M059J (cell line): ENCODE data around the gene PKIB. TPM values are rescaled to one million over a fixed set of nuclear protein-coding genes. Genes with fewer than 3 reads are reported as not detected.
A peak's percentile ranks its signal among the peaks of the same experiment; 100 is the strongest.
"Not testable (repeated sequence)": the region's sequence is repeated elsewhere in the genome, so short reads cannot be mapped to it uniquely, and the experiment has no call there.

Source experiments
- DNase-seq: peaks from one replicate; pipeline ENCODE4 v3.0.0-alpha.2; 2012; ENCODE audit warnings: low read depth
- total RNA-seq: library from RNA; depleted of rRNA; stranded (reverse); fragments of >200 nt; shearing (Covaris generic); gene quantifications from 2 replicates; pipeline ENCODE4 v1.2.3, GENCODE V29; 2014

The PKIB gene
- total RNA-seq, 1 experiment from 2014 or later: 4.2 TPM

DNA sequence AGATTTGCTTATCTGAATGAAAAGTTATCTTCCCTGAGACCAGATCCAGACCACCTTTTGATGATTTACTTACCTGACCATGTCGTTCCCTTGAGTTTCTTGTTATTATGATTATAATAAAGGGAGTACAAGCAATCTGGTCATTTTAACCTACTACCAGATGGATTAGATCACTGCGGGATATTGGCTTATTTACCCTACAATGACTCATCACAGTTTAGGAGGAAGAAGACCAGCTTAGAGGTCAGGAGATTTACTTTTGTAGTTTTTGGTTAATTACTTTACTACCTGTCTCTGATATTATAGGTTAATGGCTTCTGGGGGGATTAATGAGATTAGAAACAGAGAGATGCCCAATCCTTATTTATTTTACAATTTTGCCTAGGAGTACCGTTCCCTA lies 10.7 kb downstream of the PKIB start:
- peak; percentile 18 for DNase-seq

DNA sequence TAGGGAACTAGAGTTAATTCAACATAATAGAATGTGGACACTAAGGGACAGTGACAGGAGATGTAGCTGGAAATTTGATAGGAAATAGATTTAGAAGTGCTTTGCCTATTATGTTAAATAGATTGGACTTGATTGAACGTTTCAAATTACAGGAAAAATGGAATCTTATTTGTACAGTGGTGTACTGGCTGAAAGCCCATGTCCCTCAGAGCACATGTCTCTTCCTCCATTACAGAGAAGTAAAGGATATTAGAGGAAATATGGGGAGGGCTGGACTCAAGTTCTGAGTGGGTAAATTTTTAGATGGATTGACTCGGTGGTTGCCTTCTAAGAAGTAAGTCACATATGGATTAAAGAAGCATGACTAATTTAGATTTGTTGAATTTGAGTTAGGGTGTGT lies 11.4 kb downstream of the PKIB start:
- DNase-seq: no peak

DNA sequence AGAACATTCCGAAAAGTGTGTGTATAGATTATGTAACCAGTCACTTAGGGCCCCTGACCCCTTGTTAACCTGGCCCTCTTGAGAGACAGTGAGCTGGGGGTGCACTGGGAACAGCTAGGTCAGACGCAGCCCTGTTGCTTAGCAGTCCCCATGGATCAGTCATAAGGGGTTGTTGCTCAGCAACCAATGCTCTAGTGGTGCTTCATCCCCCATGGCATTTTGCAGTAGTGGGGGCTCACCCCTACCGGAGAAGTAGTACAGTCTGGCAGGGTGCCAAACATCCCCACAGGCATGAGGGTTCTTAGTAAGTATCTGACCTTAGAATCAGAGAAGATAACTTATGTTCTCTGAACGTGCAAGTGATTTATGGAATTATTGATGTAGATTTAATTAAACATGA lies 12.3 kb downstream of the PKIB start:
- no peak for DNase-seq

- DNase-seq: no peak
Measured at GRCh38 chr6:122623279-122623678, 13.1 kb downstream of the PKIB start.

DNA sequence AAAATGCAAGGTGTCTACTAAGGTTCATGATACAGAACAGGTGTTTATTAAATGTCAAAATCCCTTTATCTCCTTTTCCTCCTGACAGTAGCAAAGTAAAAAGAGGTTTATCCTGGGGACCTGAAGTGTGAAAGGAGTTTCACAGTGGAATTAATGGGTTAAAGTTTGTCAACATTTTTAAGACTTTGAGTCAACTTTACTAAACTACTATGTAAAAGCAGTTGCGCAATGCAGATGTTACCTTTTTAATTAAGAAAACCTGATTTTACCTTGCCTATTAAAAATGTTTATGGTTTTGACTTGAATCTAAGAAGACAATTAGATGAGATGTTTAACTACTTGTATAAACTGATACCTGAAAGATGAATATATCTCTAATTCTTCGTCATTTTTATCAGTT lies 14.6 kb downstream of the PKIB start:
- DNase-seq: no peak

DNA sequence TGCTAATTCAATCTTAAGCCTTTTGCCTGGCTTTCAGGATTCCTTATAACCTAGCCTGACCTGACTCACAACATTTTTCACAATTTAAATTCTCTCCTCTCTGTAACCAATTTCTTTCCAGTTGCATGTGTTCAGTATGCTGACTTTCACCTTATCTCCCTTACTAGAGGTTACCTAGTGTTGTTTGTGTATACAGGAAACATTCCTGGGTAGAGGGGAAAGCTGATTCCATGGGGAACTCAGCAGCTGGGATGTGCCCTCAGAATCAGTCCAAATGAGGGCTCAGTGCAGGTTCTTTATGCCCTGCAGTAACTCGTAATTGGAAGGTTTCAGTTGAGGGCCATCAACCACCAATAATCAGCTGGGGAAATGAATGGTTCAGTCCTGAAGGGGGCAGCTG lies 18.5 kb downstream of the PKIB start:
- DNase-seq: no peak

DNA sequence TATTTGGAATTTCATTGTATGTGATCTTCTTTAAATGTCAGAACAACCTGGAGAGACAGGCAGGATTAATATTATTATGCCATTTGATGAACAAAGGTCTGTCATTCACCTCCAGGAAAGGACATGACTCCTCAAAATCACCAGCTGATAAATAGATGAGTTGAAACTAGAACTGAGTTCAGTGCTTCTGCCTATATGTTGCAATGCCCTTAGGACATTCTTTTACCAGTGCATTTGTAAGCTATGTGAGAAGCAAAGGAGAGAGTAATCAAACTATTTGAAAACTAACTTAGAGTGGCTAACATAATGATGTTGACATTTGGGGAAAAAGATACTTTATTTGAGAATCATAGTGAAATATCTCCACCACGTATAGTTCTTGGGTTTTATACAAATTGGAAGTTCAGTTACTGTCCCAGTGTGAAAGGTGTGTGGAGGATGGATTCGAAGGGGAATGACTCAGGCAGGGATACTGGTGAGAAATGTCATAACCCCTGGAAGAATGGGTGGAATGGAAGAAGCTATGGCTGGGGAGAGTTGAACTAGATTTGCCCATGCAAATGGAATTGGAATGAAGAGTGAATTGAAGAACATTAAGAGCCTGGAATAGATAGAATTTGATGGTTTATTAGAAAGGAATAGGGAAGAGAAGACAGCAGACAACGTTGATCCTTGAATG lies 21.5 kb downstream of the PKIB start:
- no peak for DNase-seq

GRCh38 chr6:122640366-122640765 lies 30.2 kb downstream of the PKIB start:
- DNase-seq: no peak

- no peak for DNase-seq
Measured at GRCh38 chr6:122641819-122642218, 31.6 kb downstream of the PKIB start.

GRCh38 chr6:122642604-122643003 lies 32.4 kb downstream of the PKIB start:
- DNase-seq: not testable (repeated sequence)

DNA sequence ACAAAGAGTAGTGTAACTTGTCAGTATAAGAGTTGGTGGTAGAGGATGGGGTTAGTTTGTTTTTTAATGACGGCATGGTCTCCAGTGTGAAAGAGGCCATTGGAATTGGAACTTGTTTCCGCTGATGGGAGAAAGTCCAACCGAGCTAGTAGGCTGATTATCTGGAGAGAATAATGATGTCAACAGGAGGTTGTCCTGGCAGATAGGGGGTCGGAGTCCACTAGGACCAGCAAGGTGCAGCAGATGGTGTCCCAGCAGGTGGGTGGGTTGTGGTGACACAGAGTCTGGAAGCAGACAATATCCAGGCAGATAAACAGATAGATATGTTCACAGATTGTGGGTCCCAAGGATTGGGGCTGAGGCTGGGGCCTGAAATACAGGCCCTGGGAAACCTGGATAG lies 35.1 kb downstream of the PKIB start:
- no peak for DNase-seq

GRCh38 chr6:122647765-122648164 lies 37.6 kb downstream of the PKIB start:
- peak; percentile 64 for DNase-seq

DNA sequence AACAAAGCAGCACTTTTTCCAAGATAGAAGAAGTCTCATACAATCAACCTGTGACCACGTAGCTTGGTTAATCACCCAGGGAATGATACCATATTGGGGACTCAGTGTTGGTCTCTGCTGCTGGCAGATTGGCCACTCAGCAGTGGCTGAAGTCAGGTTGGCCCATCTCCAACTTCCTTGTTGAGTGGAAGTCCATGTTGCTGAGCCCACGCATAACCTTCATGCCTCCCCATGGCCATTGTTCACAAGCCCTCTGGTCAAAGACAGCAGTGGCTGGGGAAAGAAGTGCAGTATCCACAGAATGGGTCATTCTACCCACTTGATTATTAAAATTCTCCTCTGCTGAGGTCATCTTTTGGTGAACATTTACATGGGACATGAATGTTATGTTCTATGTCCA lies 38.5 kb downstream of the PKIB start:
- no peak for DNase-seq

- peak; percentile 57 for DNase-seq
Measured at GRCh38 chr6:122649701-122650100, 39.5 kb downstream of the PKIB start.

- DNase-seq: no peak
Measured at GRCh38 chr6:122650403-122650802, 40.2 kb downstream of the PKIB start.

DNA sequence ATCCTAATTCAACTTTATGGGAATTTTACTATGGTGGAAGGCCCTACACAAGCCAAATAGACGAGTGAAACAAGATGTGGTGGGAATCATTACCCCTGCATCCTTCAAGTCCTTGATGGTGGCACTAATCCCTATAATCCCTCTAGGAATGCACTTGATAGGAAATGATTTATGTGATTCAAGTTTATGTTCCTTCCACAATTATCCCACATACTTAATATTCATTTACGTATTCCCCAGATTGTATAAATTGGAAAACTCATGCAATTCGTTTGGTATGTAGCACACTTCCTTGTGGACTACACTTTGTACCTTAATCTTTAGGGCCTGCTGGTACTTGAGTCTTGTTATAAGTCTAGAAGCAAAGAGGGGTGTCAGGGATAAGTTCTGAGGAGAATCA lies 40.8 kb downstream of the PKIB start:
- DNase-seq: no peak

- DNase-seq: no peak
Measured at GRCh38 chr6:122651604-122652003, 41.4 kb downstream of the PKIB start.

DNA sequence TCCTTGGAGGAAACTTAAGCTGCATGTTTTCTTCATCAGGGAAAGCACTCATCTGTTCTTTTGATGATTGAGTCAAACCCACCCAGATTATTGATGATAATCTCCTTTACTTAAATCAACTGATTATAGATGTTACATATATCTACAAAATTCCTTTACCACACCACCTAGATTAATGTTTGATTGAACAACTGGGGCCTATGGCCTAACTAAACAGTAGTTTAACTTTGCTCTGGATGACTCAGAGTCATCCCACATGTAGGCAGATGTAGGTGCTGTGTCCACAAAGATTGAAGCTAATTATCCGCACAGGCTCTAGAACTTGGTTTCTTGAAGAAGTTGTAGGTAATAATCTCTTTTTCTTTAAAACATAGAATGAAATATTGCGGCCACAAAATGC lies 42.2 kb downstream of the PKIB start:
- no peak for DNase-seq

GRCh38 chr6:122653094-122653493 lies 42.9 kb downstream of the PKIB start:
- DNase-seq: peak; percentile 57

DNA sequence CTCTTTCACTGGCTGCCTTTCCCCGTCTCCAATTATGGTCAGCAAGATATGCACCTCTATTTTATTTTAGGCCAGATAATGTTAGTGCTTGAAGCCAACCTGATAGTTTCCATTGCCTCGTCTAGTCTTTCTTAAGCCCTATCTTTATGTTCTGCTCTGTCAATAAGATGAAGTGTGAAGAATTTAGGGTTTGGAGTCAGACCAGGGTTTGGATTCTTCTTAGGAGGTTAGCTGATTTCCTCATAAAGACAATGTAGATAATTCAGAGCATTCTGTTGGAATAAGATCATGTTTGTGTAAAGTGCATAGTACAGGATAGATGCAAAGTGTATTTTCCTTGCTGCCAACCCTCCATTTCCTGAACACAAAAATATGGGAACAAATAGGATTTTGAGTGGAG lies 43.8 kb downstream of the PKIB start:
- no peak for DNase-seq

DNA sequence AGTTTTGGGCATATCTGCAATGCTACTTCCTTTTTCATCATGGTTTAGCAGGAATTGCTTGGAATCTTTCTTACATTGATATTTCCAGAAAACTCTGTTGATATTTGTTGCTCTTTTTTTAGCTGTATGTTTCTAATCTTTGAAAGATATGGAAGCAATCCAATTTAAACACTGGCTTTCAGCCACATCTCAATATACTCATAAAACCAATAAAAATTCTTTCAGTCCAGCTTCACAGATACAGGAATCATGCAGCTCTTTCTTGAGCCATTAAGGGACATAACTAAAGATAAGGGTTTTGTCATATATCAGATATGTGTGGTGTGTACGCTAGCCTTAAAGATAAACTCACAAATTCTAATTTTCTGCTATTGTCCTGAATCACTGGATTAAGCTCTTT lies 47.4 kb downstream of the PKIB start:
- no peak for DNase-seq

DNA sequence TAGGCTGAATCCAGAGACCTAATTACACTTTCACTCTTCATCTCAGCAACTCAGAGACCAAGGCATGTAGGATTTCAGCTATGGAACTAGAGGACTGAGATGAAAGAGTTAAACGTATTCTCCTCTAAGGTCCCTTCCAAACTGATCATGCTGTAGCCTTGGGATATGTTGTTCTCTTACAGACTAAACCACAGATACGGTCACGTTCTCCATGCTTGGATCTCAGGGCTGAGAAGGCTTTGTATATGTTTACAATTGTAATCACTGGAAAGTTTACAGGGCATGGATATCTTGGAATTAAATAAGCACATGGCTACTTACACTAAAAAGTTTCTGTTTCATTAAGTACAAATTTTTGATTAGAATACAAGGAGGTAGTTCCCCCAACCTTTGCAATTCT lies 50.1 kb downstream of the PKIB start:
- no peak for DNase-seq

DNA sequence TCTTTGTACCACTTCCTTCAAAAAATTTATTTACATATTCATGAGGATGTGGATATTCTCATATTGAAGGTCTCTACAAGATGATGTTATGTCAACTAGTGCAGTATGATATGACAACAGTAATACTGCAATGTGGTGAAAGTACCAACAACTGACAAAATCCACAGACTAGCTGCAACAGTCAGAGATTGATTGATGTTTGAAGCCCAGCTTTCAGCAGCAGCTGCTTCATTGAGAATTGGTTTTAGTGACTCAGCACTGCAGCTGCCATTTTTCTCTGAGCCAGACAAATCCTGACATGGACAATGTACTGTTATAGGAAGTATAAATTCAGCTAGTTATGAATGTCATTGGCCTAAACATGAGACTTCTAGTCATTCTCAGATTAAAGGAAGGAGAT lies 53.8 kb downstream of the PKIB start:
- no peak for DNase-seq

DNA sequence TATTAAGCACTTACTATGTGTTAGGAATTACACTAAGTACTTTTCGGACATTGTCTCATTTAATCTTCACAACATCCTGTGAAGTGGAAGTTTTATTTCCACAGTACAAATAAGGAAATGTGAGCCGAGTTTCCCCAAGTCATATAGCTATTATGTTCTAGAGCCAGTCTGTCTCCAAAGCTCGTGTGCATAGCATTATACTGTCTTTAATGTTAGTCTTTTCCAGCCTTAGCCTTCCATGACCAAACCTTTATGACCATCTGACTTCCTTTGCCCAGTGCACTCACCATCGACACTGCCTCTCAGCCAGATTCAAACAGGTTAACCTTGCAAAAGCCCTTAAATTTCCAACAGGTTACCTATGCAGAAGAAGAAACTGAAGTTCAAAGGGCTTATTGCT lies 55.7 kb downstream of the PKIB start:
- no peak for DNase-seq
